ENCODE measurements around the gene ATAT1. TPM values are rescaled to one million over a fixed set of nuclear protein-coding genes. Genes with fewer than 3 reads are reported as not detected.
"Not testable (repeated sequence)": the region's sequence is repeated elsewhere in the genome, so short reads cannot be mapped to it uniquely, and the experiment has no call there.

The ATAT1 gene
- total RNA-seq, 8 experiments from 2014 or later = 3.7 to 71.7 (median 41.1) TPM

- in situ Hi-C loops (cut with MboI; ENCODE audit: low pct_unique_long_range_greater_than_20kb in 2 of 9, low sequenced_read_pairs in 9 of 9, unreplicated experiment in 9 of 9) = no loop called here
- WGBS, 10 experiments = 33 to 100% (median 80%) methylated on average over 1 of the region's 1 CpG; no CpG with 5 or more reads in 5 of the 10 experiments
- Histone ChIP-seq H3K27ac (no peak overlapping the region), H3K4me3 (peak overlapping the region in 1 of 5 donors; percentile 94), H3K4me1 (replicated peaks in 1 of 2) (peaks cover 10 to 13% of the 10 kb centered on the region in 2 donors)
- no peak for ATAC-seq (replicated peaks in 6 of 8)
These were observed 19.3 kb downstream of the ATAT1 start for GRCh38 chr6:30645989-30646388.

GRCh38 chr6:30646450-30647241 lies 20.0 kb downstream of the ATAT1 start, which contains the start of gene C6orf136:
TSS of gene C6orf136 (plus strand) at chr6:30647133. CDS start at chr6:30647232, 99 bp downstream.
- Histone ChIP-seq H3K4me1 (replicated peaks in 1 of 2) (peaks cover 10 to 13% of the 10 kb centered on the region in 2 donors), H3K4me3 (peak within 1 kb of the TSS; percentile 67 to 94 (median 76)), H3K27ac (peak within 1 kb of the TSS; percentile 87 to 93)
- 0 to 60% (median 3%) methylated on average over 1 to 9 of the region's 37 CpGs; no CpG with 5 or more reads in 4 of the 10 experiments for WGBS, 10 experiments
- in situ Hi-C loops (cut with MboI; ENCODE audit: low pct_unique_long_range_greater_than_20kb in 2 of 9, low sequenced_read_pairs in 9 of 9, unreplicated experiment in 9 of 9) = no loop called here
- ATAC-seq (replicated peaks in 6 of 8) = peak; percentile 64 to 78 (median 72)

GRCh38 chr6:30647242-30648116 lies 20.8 kb downstream of the ATAT1 start:
- in situ Hi-C loops (cut with MboI; ENCODE audit: low pct_unique_long_range_greater_than_20kb in 2 of 9, low sequenced_read_pairs in 9 of 9, unreplicated experiment in 9 of 9) = no loop called here
- H3K4me3 ChIP-seq = peak overlapping the region; percentile 67 to 94 (median 76)
- peak; percentile 76 to 92 (median 88) for ATAC-seq (replicated peaks in 6 of 8)
- WGBS, 10 experiments = 0 to 13% (median 0%) methylated on average over 2 to 8 of the region's 78 CpGs; no CpG with 5 or more reads in 1 of the 10 experiments
- peaks cover 10 to 13% of the 10 kb centered on the region in 2 donors for H3K4me1 ChIP-seq (replicated peaks in 1 of 2)
- peak overlapping the region; percentile 87 to 93 for H3K27ac ChIP-seq

GRCh38 chr6:30651143-30651542 lies 24.5 kb downstream of the ATAT1 start:
- Histone ChIP-seq H3K4me3 (no peak overlapping the region), H3K4me1 (replicated peaks in 1 of 2) (peaks cover 8% of the 10 kb centered on the region in 2 donors), H3K27ac (no peak overlapping the region)
- 79 to 100% (median 93%) methylated on average over 3 to 9 of the region's 12 CpGs; no CpG with 5 or more reads in 1 of the 10 experiments for WGBS, 10 experiments
- no peak for ATAC-seq (replicated peaks in 6 of 8)
- in situ Hi-C loops (cut with MboI; ENCODE audit: low pct_unique_long_range_greater_than_20kb in 2 of 9, low sequenced_read_pairs in 9 of 9, unreplicated experiment in 9 of 9) = no loop called here

- 20 to 100% (median 90%) methylated on average over 1 to 10 of the region's 19 CpGs; no CpG with 5 or more reads in 1 of the 10 experiments for WGBS, 10 experiments
- in situ Hi-C loops (cut with MboI; ENCODE audit: low pct_unique_long_range_greater_than_20kb in 2 of 9, low sequenced_read_pairs in 9 of 9, unreplicated experiment in 9 of 9) = no loop called here
- H3K27ac ChIP-seq = no peak overlapping the region
- H3K4me3 ChIP-seq = no peak overlapping the region
- no peaks in the 10 kb centered on the region for H3K4me1 ChIP-seq (replicated peaks in 1 of 2)
- no peak for ATAC-seq (replicated peaks in 6 of 8)
These were observed 28.4 kb downstream of the ATAT1 start for GRCh38 chr6:30654798-30655742.

GRCh38 chr6:30655743-30656094 lies 29.0 kb downstream of the ATAT1 start:
- no peak overlapping the region for H3K4me3 ChIP-seq
- ATAC-seq (replicated peaks in 6 of 8) = peak in 2 of 8 experiments; percentile 21 to 37
- no peak overlapping the region for H3K27ac ChIP-seq
- H3K4me1 ChIP-seq (replicated peaks in 1 of 2) = no peaks in the 10 kb centered on the region
- WGBS, 10 experiments = 0 to 100% (median 83%) methylated on average over 1 to 2 of the region's 3 CpGs; no CpG with 5 or more reads in 3 of the 10 experiments
- in situ Hi-C loops (cut with MboI; ENCODE audit: low pct_unique_long_range_greater_than_20kb in 2 of 9, low sequenced_read_pairs in 9 of 9, unreplicated experiment in 9 of 9) = no loop called here

GRCh38 chr6:30656513-30656912 lies 29.8 kb downstream of the ATAT1 start:
- 80 to 100% (median 90%) methylated on average over 1 to 2 of the region's 7 CpGs; no CpG with 5 or more reads in 5 of the 10 experiments for WGBS, 10 experiments
- Histone ChIP-seq H3K4me1 (replicated peaks in 1 of 2) (no peaks in the 10 kb centered on the region), H3K4me3 (no peak overlapping the region), H3K27ac (no peak overlapping the region)
- ATAC-seq (replicated peaks in 6 of 8) = no peak
- in situ Hi-C loops (cut with MboI; ENCODE audit: low pct_unique_long_range_greater_than_20kb in 2 of 9, low sequenced_read_pairs in 9 of 9, unreplicated experiment in 9 of 9) = no loop called here

- peak in 2 of 8 experiments; percentile 82 to 84 for ATAC-seq (replicated peaks in 6 of 8)
- Histone ChIP-seq H3K27ac (no peak overlapping the region), H3K4me3 (no peak overlapping the region), H3K4me1 (replicated peaks in 1 of 2) (no peaks in the 10 kb centered on the region)
- in situ Hi-C loops (cut with MboI; ENCODE audit: low pct_unique_long_range_greater_than_20kb in 2 of 9, low sequenced_read_pairs in 9 of 9, unreplicated experiment in 9 of 9) = no loop called here
These were observed 30.8 kb downstream of the ATAT1 start for GRCh38 chr6:30657454-30657853.

GRCh38 chr6:30657922-30658321 lies 31.2 kb downstream of the ATAT1 start:
- WGBS, 10 experiments = 0 to 100% (median 100%) methylated on average over 1 to 3 of the region's 5 CpGs; no CpG with 5 or more reads in 4 of the 10 experiments
- H3K27ac ChIP-seq; ATAC-seq (replicated peaks in 6 of 8); H3K4me1 ChIP-seq (replicated peaks in 1 of 2); H3K4me3 ChIP-seq; in situ Hi-C loops (cut with MboI; ENCODE audit: low pct_unique_long_range_greater_than_20kb in 2 of 9, low sequenced_read_pairs in 9 of 9, unreplicated experiment in 9 of 9): not testable (repeated sequence)

- no peak overlapping the region for H3K4me3 ChIP-seq
- in situ Hi-C loops (cut with MboI; ENCODE audit: low pct_unique_long_range_greater_than_20kb in 2 of 9, low sequenced_read_pairs in 9 of 9, unreplicated experiment in 9 of 9) = no loop called here
- no peaks in the 10 kb centered on the region for H3K4me1 ChIP-seq (replicated peaks in 1 of 2)
- WGBS, 10 experiments = 40 to 100% (median 80%) methylated on average over 1 to 20 of the region's 34 CpGs; no CpG with 5 or more reads in 3 of the 10 experiments
- no peak for ATAC-seq (replicated peaks in 6 of 8)
- no peak overlapping the region for H3K27ac ChIP-seq
These were observed 38.5 kb downstream of the ATAT1 start for GRCh38 chr6:30664994-30665767.

- H3K4me3 ChIP-seq; H3K27ac ChIP-seq; in situ Hi-C loops (cut with MboI; ENCODE audit: low pct_unique_long_range_greater_than_20kb in 2 of 9, low sequenced_read_pairs in 9 of 9, unreplicated experiment in 9 of 9); H3K4me1 ChIP-seq (replicated peaks in 1 of 2): not testable (repeated sequence)
- peak in 3 of 8 experiments; percentile 39 to 51 (median 46) for ATAC-seq (replicated peaks in 6 of 8)
- 57 to 100% (median 100%) methylated on average over 1 of the region's 2 CpGs; no CpG with 5 or more reads in 7 of the 10 experiments for WGBS, 10 experiments
These were observed 39.6 kb downstream of the ATAT1 start for GRCh38 chr6:30666300-30666699.

Data from motor neuron (in vitro differentiated cells).